PC-9 (cell line): ENCODE results near the gene SOCS7.

ENCODE experiments used
- CTCF ChIP-seq: fragments of 200-600 bp; sonication (generic); conservative IDR thresholded peaks from 2 replicates; pipeline ENCODE4 v1.6.1; 2017; ENCODE audit warnings: mixed run types, antibody characterized with exemption, mild to moderate bottlenecking, moderate library complexity
- EZH2 ChIP-seq: fragments of 200-600 bp; sonication (generic); IDR thresholded peaks from 2 replicates; pipeline ENCODE4 v1.8.0; 2017; ENCODE audit warnings: antibody characterized with exemption, low read depth

GRCh38 chr17:38379448-38379847 is 27.8 kb downstream of the SOCS7 start:
- TF ChIP-seq CTCF (no peak), EZH2 (no peak)
